AG04449 (cell line): ENCODE results near the gene SPAG6.

Experiments used
- CTCF ChIA-PET: fragments of 350-600 bp; formaldehyde crosslinking; extraction: SDS; loops from one replicate; lab custom pipeline; 2021; ENCODE audit warnings: antibody characterized with exemption; lab: Yijun Ruan, JAX
- POLR2A ChIA-PET: fragments of 400-600, 350-600 bp; formaldehyde crosslinking; extraction: SDS; loops from one replicate; lab custom pipeline; 2020; ENCODE audit warnings: antibody characterized with exemption, inconsistent platforms; lab: Yijun Ruan, JAX
- DNase-seq: peaks from one replicate; pipeline ENCODE4 v3.0.0-alpha.2; 2010; ENCODE audit warnings: low read depth, low spot score
- H3K4me3 ChIP-seq: 2 replicates; pipeline ENCODE4 v1.5.1; 2011; ENCODE audit warnings: low read depth, mild to moderate bottlenecking, control low read depth, low read length
- TF ChIP-seq, protein P1 (sequence below): IDR thresholded peaks from one replicate; pipeline ENCODE4 v1.5.1; 2011; ENCODE audit warnings: mild to moderate bottlenecking, moderate library complexity, low read length, control low read depth, inconsistent platforms; ENCODE audit not compliant: insufficient read depth; ENCODE audit errors: missing control alignments

Gene SPAG6

DNA sequence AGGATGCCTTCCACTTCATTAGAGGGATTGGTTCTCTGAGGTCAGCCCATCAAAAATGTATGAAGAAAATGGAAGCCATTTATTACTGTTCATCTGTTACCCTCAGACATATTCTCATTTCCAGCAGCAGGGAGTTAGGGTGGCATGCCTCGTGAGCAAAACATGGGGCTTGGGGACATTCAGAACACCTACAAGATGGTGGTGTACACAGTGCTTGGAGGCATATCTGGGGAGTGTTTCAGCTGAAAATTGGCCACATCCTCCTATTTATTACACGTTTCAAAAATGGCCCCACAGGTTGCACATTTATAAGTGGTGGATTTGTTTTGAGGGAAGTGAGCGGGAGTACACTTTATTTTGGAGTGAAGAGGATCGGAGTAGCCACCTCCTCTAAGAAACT, 93.4 kb downstream of the SPAG6 start:
- ChIA-PET CTCF (interaction anchor here (1.5 to 1.9 kb wide), 2 partner anchors 9 to 427 kb away, joined by 3 to 5 read pairs; no protein-coding TSS in a partner anchor), POLR2A (interaction anchor here (1.3 kb wide), 1 partner anchor 98 kb away, joined by 3 read pairs; no protein-coding TSS in a partner anchor)
- no peak for DNase-seq
- TF ChIP-seq, protein P1, sequence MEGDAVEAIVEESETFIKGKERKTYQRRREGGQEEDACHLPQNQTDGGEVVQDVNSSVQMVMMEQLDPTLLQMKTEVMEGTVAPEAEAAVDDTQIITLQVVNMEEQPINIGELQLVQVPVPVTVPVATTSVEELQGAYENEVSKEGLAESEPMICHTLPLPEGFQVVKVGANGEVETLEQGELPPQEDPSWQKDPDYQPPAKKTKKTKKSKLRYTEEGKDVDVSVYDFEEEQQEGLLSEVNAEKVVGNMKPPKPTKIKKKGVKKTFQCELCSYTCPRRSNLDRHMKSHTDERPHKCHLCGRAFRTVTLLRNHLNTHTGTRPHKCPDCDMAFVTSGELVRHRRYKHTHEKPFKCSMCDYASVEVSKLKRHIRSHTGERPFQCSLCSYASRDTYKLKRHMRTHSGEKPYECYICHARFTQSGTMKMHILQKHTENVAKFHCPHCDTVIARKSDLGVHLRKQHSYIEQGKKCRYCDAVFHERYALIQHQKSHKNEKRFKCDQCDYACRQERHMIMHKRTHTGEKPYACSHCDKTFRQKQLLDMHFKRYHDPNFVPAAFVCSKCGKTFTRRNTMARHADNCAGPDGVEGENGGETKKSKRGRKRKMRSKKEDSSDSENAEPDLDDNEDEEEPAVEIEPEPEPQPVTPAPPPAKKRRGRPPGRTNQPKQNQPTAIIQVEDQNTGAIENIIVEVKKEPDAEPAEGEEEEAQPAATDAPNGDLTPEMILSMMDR = no peak
- H3K4me3 ChIP-seq = no peak overlapping the region

GRCh38 chr10:22442063-22442462, 96.8 kb downstream of the SPAG6 start:
- DNase-seq = no peak

DNA sequence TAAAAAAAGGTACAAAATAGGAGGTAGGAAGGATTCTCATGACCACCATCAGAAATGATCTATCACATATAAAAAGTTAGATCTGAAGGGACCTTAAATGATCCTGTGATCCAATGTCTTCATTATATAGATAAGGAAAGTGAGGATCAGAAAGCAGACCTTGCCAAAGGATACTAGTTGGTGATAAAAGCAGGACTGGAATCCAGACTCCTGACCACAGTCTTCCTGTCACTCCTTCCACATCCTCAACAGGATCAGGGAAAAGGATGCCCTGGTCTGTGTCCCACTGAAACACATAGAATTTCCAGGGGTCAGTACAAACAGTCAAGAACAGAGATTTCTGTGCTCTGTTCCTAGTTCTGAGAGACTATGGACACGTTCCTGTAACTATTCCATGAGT, 97.2 kb downstream of the SPAG6 start:
- ChIA-PET POLR2A (no interaction called here), CTCF (no interaction called here)
- DNase-seq = no peak
- no peak overlapping the region for H3K4me3 ChIP-seq
- TF ChIP-seq, protein P1 = no peak

More at GRCh38 chr10:22442063-22442462, 96.8 kb downstream of the SPAG6 start:
- H3K4me3 ChIP-seq = no peak overlapping the region
- TF ChIP-seq, protein P1 = no peak
- ChIA-PET CTCF (no interaction called here), POLR2A (no interaction called here)

- DNase-seq = no peak
- TF ChIP-seq, protein P1 = no peak
- ChIA-PET POLR2A (no interaction called here), CTCF (interaction anchor here (0.8 kb wide), 1 partner anchor 544 kb away, joined by 3 read pairs; no protein-coding TSS in a partner anchor)
- H3K4me3 ChIP-seq = no peak overlapping the region
These were observed 98.0 kb downstream of the SPAG6 start for GRCh38 chr10:22443175-22443901.

- no peak for DNase-seq
- H3K4me3 ChIP-seq = no peak overlapping the region
- TF ChIP-seq, protein P1 = no peak
- ChIA-PET CTCF (interaction anchor here (0.8 kb wide), 1 partner anchor 543 kb away, joined by 3 read pairs; no protein-coding TSS in a partner anchor), POLR2A (no interaction called here)
These were observed 99.0 kb downstream of the SPAG6 start for GRCh38 chr10:22444219-22444788.

GRCh38 chr10:22445495-22445894, 100.2 kb downstream of the SPAG6 start:
- TF ChIP-seq, protein P1 = no peak
- no peak overlapping the region for H3K4me3 ChIP-seq
- ChIA-PET CTCF (no interaction called here), POLR2A (no interaction called here)
- no peak for DNase-seq
